K562 (cell line): ENCODE results near the gene CECR2.
"Not testable (repeated sequence)": the region's sequence is repeated elsewhere in the genome, so short reads cannot be mapped to it uniquely, and the experiment has no call there.

Experiments
- CTBP1 ChIP-seq: fragments of 450-650 bp; IDR thresholded peaks from 2 replicates; pipeline ENCODE4 v1.6.1; 2016; ENCODE audit warnings: borderline replicate concordance
- CTCF ChIP-seq, 3 experiments: IDR thresholded peaks in 2 of 3; conservative IDR thresholded peaks in 1 of 3; 2 replicates each; pipeline ENCODE4 v1.5.1; 2011 to 2012; ENCODE audit warnings: low read length in 3 of 3, mild to moderate bottlenecking in 3 of 3, control low read depth in 2 of 3, improper control_type of control experiment in 1 of 3, inconsistent platforms in 1 of 3, low read depth in 1 of 3, mixed read lengths in 1 of 3, moderate library complexity in 1 of 3; ENCODE audit not compliant: insufficient read depth in 2 of 3
- CUX1 ChIP-seq: fragments of 200-800 bp; sonication (Bioruptor generic); IDR thresholded peaks from 2 replicates; pipeline ENCODE4 v1.6.1; 2016; ENCODE audit warnings: missing genetic modification characterization, missing compliant biosample characterization
- EP300 ChIP-seq: IDR thresholded peaks from 2 replicates; pipeline ENCODE4 v1.6.1; 2012; ENCODE audit warnings: low read length, improper control_type of control experiment
- EZH2 ChIP-seq: IDR thresholded peaks from 2 replicates; pipeline ENCODE4 v1.6.1; 2012; ENCODE audit warnings: low read depth, mild to moderate bottlenecking, inconsistent platforms, low read length, borderline replicate concordance
- HEY1 ChIP-seq: fragments of 250-450 bp; sonication (Bioruptor Pico); IDR thresholded peaks from 2 replicates; pipeline ENCODE4 v1.5.0; 2020; ENCODE audit warnings: mild to moderate bottlenecking, moderate library complexity, borderline replicate concordance
- POLR2AphosphoS2 ChIP-seq: IDR thresholded peaks from 2 replicates; pipeline ENCODE4 v1.6.1; 2012; ENCODE audit warnings: low read length, improper control_type of control experiment
- ZNF324 ChIP-seq: fragments of 250-450 bp; sonication (Bioruptor Pico); IDR thresholded peaks from 2 replicates; pipeline ENCODE4 v1.4.0; 2020; ENCODE audit warnings: mild to moderate bottlenecking
- ZNF592 ChIP-seq: fragments of 450-650 bp; IDR thresholded peaks from 2 replicates; pipeline ENCODE4 v1.6.1; 2017; ENCODE audit warnings: antibody characterized with exemption, mild to moderate bottlenecking
- ZZZ3 ChIP-seq: fragments of 450-650 bp; IDR thresholded peaks from 2 replicates; pipeline ENCODE4 v1.6.1; 2016; ENCODE audit warnings: antibody characterized with exemption, mild to moderate bottlenecking, moderate library complexity

GRCh38 chr22:17427528-17427927 lies 58.3 kb downstream of the CECR2 start:
- TF ChIP-seq POLR2AphosphoS2; ZNF324 (CRISPR knock-in tag); EZH2; ZNF592; HEY1 (CRISPR knock-in tag); CTBP1; CUX1; EP300; ZZZ3; CTCF (IDR thresholded peaks at IDR 0.05 in 2 of 3, conservative IDR thresholded peaks at IDR 0.05 in 1 of 3; ENCODE audit: insufficient read depth in 2 of 3, low read depth in 1 of 3, low read length in 3 of 3): not testable (repeated sequence)
